Rectal smooth muscle tissue (tissue), 1 donor: ENCODE measurements around the gene SUMF1.

Experiments
- H3K27ac ChIP-seq: one replicate; pipeline ENCODE4 v1.7.0; 2013; ENCODE audit warnings: low read depth, low read length, inconsistent platforms
- H3K27me3 ChIP-seq: one replicate; pipeline ENCODE4 v1.7.0; 2013; ENCODE audit warnings: low read length; ENCODE audit not compliant: control insufficient read depth, insufficient read depth
- H3K36me3 ChIP-seq: one replicate; pipeline ENCODE4 v1.7.0; 2013; ENCODE audit warnings: low read length; ENCODE audit not compliant: control insufficient read depth, insufficient read depth
- H3K4me1 ChIP-seq: one replicate; pipeline ENCODE4 v1.7.0; 2013; ENCODE audit warnings: low read length; ENCODE audit not compliant: control insufficient read depth, insufficient read depth
- H3K4me3 ChIP-seq: one replicate; pipeline ENCODE4 v1.7.0; 2013; ENCODE audit warnings: low read length
- H3K9ac ChIP-seq: one replicate; pipeline ENCODE4 v1.7.0; 2013; ENCODE audit warnings: low read length

Gene SUMF1

DNA sequence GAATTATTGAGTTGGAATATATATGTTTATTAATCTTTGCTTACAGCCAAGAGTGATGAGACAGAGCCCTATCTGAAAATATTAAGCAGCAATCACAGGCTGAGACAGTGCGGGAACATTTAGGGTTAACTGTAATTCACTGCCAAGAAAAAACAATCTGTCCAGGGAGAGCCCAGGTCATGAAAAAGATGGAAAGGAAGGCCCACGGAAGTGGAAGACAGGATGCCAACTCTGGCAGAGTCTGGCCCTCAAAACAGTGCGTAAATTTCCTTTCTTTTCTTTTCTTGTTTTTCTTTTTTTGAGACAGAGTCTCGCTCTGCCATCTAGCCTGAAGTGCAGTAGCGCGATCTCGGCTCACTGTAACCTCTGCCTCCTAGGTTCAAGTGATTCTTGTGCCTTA, 67.6 kb downstream of the SUMF1 start:
- no peak overlapping the region for H3K27ac ChIP-seq
- no peak overlapping the region for H3K9ac ChIP-seq
- H3K27me3 ChIP-seq = no peaks in the 10 kb centered on the region
- no peaks in the 10 kb centered on the region for H3K4me1 ChIP-seq
- H3K36me3 ChIP-seq = no peaks in the 10 kb centered on the region
- H3K4me3 ChIP-seq = no peak overlapping the region

DNA sequence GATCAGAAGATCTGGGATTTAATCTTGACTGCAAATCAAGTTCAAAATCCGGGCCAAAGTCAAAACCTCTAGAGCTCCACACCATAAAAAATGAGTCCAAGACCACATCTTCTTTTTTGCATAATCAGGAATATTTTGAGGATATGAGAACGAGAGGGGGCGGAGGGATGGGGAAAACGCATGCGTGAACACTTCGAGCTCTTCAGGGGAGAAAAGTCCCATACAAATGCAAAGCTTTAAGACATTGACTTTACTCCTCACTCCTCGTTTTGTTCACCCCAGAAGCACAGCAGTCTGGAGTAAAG, 68.2 kb downstream of the SUMF1 start:
- Histone ChIP-seq H3K27ac (no peak overlapping the region), H3K4me1 (no peaks in the 10 kb centered on the region), H3K9ac (no peak overlapping the region), H3K27me3 (no peaks in the 10 kb centered on the region), H3K4me3 (no peak overlapping the region), H3K36me3 (no peaks in the 10 kb centered on the region)

DNA sequence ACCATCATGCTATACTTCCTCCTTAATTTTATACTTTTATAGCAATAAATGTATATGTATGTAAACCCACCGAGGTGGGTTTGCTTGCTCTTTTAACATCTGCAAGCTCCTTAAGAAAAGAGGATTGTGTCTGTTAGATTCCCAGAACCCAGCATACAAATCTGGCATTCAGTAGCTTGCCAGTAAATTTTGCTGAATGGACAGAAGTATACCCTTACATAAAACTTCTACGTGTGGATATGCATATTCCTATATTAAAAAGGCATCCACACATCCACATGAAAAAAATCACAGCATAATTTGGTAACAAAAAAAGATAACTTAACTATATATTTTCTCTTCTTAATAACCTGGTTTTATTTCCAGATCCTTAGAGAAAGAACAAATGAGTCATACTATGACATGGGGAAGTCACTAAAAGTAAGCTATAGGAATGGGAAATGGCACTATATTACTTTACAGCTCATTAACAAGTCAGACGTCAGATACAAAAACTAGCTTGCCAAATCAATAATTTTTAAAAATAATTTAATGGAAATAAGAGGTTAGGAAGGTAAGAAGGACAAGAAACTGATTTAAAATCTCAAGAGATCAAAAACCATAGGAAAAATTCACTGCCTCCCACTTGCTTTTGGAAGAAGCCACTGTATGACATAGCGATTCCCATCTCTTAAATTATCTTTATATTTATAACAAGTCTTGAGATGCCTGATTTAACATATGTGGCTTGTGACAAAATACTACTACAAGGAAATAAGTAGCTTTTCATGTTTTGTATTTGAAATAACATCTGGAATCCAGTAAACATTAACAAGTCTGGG, 68.7 kb downstream of the SUMF1 start:
- Histone ChIP-seq H3K36me3 (no peaks in the 10 kb centered on the region), H3K4me1 (no peaks in the 10 kb centered on the region), H3K4me3 (no peak overlapping the region), H3K27ac (no peak overlapping the region), H3K27me3 (no peaks in the 10 kb centered on the region), H3K9ac (no peak overlapping the region)

DNA sequence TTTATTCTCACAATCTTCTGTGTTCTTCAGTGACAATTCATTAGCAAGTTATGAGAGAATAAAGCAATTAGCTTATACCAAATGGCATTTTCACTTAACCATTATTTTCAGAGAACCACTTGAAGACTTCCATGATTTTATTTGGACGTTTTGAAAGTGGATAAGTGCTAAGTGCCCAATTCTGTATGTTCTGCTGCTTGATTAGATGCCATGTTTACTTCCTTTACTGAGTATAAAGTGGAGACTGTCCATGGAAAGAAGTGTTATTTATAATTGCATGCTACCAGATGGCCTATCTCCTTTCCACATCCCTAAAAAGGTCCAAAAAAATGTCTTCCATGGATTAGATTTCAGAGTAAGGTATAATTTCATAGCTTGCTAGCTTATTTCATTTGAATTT, 69.6 kb downstream of the SUMF1 start:
- no peaks in the 10 kb centered on the region for H3K36me3 ChIP-seq
- H3K9ac ChIP-seq = no peak overlapping the region
- H3K4me3 ChIP-seq = no peak overlapping the region
- no peak overlapping the region for H3K27ac ChIP-seq
- H3K4me1 ChIP-seq = no peaks in the 10 kb centered on the region
- no peaks in the 10 kb centered on the region for H3K27me3 ChIP-seq

DNA sequence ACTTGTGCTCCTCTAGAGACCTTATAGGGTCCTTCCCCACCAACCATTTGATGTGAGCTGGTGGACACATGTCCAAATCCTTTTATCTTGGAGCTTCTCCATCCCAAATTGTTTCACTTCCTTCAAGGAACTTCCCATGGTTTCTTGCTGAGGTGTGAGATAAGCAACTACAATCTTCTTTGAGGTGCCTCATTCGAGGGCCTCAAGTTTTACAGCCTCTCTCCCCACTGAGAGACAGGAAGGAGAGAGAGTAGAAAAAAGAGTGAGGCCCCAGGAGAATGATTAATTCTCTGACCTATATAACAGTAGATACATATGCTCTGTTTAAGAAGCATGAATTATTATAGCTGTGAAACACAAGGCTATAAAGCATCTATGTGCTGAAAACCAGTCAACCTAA, 70.5 kb downstream of the SUMF1 start:
- Histone ChIP-seq H3K27ac (no peak overlapping the region), H3K9ac (no peak overlapping the region), H3K36me3 (no peaks in the 10 kb centered on the region), H3K27me3 (no peaks in the 10 kb centered on the region), H3K4me1 (no peaks in the 10 kb centered on the region), H3K4me3 (no peak overlapping the region)

DNA sequence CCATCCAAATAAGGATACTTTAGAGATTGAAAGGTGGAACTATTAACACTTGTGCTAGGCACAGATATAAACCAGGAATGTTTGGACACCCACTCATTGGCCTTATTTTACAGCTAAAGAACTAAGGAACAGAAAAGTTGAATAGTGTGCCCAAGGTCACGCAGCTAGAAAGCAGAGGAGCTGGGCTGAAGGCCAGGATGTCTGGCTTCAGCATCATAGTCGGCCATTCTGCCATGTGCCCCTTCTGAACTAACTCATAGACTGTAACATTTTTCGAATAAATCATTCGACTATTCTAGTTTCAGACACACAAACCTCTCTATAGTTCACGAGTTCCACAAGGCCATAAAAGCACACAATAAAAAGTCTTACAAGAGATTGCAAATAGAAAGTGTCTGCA, 71.1 kb downstream of the SUMF1 start:
- Histone ChIP-seq H3K27ac (no peak overlapping the region), H3K27me3 (no peaks in the 10 kb centered on the region), H3K36me3 (no peaks in the 10 kb centered on the region), H3K9ac (no peak overlapping the region), H3K4me1 (no peaks in the 10 kb centered on the region), H3K4me3 (no peak overlapping the region)

DNA sequence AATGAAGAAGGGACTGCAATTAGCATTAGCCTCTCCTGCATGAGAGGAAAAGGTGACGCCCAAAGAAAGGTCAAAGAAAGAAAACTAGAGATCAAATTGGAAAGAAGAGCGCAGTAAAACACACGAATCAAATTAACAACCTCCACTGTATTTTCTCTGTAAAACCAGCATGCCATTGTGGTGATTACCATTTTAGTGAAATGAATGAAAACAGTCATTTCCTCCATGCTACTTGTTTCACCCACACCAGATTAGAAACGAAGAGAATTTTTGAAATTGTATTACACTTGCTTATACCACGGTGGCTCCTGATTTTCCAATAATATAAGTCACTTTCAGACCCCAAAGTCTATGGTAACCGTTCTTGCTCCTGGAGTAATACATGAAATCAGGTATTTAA, 71.6 kb downstream of the SUMF1 start:
- H3K4me1 ChIP-seq = no peaks in the 10 kb centered on the region
- H3K4me3 ChIP-seq = no peak overlapping the region
- H3K27ac ChIP-seq = no peak overlapping the region
- H3K36me3 ChIP-seq = no peaks in the 10 kb centered on the region
- H3K9ac ChIP-seq = no peak overlapping the region
- H3K27me3 ChIP-seq = no peaks in the 10 kb centered on the region

DNA sequence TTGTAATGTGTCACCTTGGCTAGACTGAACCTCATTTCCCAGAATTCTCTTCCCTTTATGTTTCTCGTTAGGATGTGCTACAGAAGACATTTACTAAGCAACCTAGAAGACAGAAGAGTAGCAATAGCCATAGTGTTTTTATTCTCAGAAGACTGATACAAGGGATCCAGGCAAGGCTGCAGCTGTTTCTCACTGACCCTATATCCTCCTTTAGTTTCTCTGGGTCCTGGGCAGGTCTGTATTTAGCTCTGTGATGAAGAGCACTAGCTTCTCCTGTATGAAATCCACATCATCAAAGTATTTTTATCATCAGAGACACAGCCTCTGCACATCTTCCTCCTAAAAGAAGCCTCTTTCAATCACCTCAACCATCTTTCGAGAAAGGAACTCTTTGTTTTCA, 72.5 kb downstream of the SUMF1 start:
- Histone ChIP-seq H3K9ac (no peak overlapping the region), H3K36me3 (no peaks in the 10 kb centered on the region), H3K27ac (no peak overlapping the region), H3K4me3 (no peak overlapping the region), H3K27me3 (no peaks in the 10 kb centered on the region), H3K4me1 (no peaks in the 10 kb centered on the region)

DNA sequence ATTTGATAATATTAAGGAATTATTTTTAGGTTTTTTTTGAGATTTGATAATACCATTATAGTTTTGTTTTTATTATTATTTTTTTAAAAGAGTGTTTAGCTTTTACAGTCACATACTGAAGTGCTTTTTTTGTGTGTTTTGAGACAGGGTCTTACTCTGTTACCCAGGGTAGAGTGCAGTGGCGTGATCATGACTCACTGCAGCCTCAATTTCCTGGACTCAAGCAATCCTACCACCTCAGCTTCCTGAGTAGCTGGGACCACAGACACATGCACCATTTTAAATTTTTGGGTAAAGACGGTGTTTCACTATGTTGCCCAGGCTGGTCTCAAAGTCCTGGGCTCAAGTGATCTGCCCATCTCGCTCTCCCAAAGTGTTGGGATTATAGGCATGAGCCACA, 73.0 kb downstream of the SUMF1 start:
- H3K27ac ChIP-seq = no peak overlapping the region
- no peaks in the 10 kb centered on the region for H3K4me1 ChIP-seq
- no peak overlapping the region for H3K4me3 ChIP-seq
- no peaks in the 10 kb centered on the region for H3K36me3 ChIP-seq
- H3K9ac ChIP-seq = no peak overlapping the region
- no peaks in the 10 kb centered on the region for H3K27me3 ChIP-seq

DNA sequence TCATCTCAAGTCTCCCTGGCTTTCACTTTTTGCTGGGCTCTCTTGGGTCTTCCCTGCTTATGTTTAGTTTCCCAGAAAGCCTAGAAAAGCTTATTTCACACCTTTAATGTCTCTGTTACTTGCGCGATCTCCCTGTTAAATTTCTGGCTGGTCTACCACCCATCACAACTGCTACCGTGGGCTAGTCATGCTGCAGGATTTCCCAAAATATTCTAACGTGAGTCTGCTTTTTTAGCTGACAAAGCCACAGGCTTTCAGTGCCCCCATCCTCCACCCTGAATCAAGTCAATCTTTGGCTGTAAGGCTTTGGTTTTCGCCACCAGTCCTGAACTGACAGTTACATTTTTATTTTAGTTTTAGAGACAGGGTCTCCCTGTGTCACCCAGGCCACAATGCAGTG, 74.1 kb downstream of the SUMF1 start:
- Histone ChIP-seq H3K4me3 (no peak overlapping the region), H3K4me1 (no peaks in the 10 kb centered on the region), H3K9ac (no peak overlapping the region), H3K27ac (no peak overlapping the region), H3K27me3 (no peaks in the 10 kb centered on the region), H3K36me3 (no peaks in the 10 kb centered on the region)

DNA sequence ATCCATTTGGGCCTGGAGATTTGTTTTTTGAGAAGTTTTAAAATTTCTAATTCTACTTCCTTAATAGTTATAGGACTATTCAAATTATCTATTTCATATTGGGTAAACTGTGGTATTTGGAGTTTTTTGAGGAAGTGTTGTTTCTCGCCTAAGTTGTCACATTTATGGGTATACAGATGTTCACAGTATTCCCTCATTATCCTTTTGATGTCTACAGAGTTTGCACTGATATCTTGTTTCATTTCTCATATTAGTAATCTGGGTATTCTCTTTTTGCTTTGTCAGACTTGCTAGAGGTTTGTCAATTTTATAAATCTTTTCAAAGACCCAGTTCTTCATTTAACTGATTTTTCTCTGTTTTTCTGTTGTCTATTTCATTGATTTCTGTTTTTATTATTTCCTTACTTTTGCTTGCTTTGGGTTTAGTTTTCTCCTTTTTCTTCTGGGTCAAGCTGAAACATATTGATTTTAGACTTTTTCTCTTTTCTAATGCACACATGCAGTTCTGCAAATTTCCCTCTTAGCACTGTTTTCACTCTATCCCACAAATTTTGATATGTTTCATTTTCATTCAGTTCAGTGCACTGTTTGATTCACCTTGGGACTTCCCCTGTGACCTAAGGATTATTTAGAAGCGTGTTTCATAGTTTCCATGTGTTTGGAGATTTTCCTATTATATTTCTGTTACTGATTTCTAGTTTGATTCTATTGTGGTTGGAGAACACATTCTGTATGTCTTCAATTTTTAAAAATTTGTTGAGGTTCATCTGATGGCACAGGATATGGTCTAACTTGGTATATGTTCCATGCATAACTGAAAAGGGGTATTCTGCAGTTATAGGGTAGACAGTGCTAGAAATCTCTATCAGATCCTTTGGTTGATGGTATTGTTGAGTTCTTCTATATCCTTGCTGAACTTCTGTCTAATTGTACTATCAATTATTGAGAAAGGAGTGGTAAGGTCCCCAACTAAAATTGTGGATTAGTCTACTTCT, 79.6 kb downstream of the SUMF1 start:
- H3K4me3 ChIP-seq = no peak overlapping the region
- no peaks in the 10 kb centered on the region for H3K27me3 ChIP-seq
- H3K4me1 ChIP-seq = no peaks in the 10 kb centered on the region
- H3K27ac ChIP-seq = no peak overlapping the region
- no peaks in the 10 kb centered on the region for H3K36me3 ChIP-seq
- H3K9ac ChIP-seq = no peak overlapping the region

DNA sequence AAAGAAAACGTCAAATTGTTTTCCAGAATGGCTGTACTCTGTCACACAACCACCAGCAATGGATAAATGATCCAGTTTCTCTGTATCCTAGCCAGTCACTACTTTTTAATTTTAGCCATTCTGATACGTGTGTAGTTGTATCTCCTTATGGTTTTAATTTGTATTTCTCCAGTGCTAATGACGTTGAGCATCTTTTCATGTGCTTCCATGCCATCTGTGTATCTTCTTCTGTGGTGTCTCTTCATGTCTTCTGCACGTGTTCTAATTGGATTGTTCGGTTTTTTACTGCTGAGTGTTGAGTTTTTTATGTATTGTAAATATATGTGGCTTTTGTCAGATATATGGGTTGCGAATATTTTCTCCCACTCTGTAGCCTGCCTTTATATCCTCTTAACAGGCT, 81.9 kb downstream of the SUMF1 start:
- Histone ChIP-seq H3K9ac (no peak overlapping the region), H3K36me3 (no peaks in the 10 kb centered on the region), H3K27me3 (no peaks in the 10 kb centered on the region), H3K27ac (no peak overlapping the region), H3K4me3 (no peak overlapping the region), H3K4me1 (no peaks in the 10 kb centered on the region)
